CD4-positive, alpha-beta T cell treated with Interferon alpha-2 for 1 hour (primary cell): ENCODE measurements around the gene C19orf38.

Experiments used
- DNase-seq, 2 donors: peaks; one replicate each; pipeline ENCODE4 v3.0.0-alpha.2; 2020 to 2022

Gene C19orf38, protein sequence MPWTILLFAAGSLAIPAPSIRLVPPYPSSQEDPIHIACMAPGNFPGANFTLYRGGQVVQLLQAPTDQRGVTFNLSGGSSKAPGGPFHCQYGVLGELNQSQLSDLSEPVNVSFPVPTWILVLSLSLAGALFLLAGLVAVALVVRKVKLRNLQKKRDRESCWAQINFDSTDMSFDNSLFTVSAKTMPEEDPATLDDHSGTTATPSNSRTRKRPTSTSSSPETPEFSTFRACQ

DNA sequence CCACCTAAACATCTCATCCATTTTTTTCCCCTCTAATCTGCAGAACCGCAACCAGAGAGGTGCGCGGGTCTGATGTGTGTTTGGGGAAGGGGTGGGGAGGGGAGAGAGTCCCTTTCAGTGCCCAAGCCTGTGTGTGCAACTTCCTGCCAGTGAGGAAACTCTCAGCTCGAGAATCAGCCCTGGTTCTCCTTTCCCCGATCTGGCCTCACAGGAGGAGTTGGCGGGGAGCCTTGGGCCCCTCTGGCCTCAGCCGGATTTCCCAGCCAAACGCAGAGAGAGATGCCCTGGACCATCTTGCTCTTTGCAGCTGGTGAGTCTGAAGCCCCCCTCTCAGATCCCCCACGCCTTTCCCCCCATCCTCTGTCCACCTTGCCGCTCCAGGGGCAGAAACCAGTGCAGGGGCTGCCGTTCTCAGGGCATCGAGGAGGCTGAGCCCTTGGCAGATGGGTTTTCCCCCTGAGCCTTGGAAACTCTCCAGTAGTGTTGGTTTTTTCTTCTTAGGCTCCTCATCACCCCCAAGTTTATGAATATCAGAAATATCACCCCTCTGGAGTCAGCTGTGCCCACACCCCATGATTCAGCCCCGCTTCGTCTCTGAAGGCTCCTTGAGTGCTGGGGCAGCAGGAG lies at the start of gene C19orf38:
Gene C19orf38 (plus strand): TSS at position 186 of the 627 bp plus-strand sequence. CDS start 94 bp downstream, at position 280.
- DNase-seq: peak in 1 of 2 donors; percentile 42

DNA sequence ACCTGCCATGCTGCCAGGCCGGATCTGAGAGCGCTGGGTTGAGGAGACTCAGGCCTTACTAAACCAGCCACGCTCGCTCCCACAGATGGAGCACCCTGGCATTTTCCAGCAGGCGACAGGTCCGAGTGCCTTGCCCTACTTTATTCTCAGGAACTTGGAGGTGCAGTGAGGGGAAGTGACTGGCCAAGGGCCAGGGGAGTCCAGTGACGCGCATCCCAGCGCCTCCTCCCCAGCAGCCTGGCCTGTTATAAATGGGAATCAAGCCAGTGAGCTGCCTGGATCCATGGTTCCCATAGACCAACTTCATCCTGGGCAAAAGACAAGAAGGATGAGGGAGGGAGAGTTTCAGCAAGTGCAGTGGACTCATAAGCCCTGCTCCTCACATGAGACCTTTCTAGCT lies 47.7 kb upstream of the C19orf38 start:
- DNase-seq: no peak

DNA sequence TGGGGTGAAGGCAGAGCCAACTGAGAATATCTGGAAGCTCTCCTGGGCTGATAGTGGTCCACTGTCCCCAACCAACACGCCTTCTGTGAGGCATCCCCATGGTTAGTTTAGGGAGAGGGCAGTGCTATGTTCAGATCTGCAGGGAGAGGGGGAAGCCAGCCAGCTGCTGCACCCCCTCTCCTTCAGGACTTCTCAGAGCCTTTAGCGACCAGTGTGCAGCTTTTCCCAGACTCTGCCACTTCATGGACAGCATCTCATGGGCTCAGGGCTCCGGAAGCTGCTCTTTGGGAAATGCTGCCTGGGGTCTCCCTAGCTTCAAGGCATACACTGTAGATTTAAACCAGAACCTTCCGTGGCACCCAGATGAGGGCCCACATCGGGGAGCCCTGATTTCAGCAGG lies 45.7 kb upstream of the C19orf38 start:
- no peak for DNase-seq

DNA sequence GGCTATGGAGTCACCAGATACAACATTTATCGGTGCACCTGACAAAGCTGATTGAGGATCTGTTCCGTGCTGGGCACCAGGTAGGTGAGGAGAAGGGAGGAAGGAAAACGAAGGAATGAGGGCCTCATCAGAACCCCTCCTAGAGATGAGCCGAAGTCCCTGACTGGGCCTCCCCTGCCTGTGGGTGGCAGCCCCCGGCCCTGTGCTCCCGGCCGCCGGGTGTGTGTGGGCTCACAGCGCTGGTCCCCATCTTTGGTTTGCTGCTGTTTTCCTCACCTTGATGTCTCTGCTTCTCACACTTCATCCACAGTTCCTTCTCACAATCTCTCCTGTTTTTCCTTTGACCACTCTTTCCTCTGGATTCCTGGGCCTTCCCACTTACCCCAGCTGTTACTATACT lies 45.0 kb upstream of the C19orf38 start:
- DNase-seq: no peak

DNA sequence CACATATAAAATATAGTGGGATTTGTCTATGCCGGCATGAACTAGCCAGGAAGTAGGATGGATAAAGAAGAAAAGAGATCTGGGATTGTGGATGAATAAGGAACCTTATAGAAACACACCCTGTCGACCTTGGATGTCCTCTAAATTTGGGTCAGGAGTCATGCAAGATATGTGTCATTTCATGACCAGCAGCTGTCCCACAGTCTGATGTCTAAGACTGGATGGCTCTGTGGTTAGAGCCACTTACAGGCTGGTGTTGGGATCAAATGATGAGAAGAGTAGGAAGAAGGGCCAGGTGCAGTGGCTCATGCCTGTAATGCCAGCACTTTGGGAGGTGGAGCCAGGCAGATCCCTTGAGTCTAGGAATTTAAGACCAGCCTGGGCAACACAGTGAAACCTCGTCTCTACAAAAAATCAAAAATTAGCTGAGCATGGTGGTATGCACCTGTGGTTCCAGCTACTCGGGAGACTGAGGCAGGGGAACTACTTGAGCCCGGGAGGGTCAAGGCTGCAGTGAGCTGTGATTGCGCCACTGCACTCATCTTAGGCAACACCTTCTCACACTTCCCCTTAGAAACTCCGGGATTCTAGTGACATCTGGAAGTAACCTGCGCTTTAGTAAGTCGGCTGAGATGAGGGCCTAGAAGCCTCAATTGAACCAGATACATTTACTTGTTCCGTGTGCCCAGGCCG lies 43.0 kb upstream of the C19orf38 start:
- peak in 1 of 2 donors; percentile 39 for DNase-seq

DNA sequence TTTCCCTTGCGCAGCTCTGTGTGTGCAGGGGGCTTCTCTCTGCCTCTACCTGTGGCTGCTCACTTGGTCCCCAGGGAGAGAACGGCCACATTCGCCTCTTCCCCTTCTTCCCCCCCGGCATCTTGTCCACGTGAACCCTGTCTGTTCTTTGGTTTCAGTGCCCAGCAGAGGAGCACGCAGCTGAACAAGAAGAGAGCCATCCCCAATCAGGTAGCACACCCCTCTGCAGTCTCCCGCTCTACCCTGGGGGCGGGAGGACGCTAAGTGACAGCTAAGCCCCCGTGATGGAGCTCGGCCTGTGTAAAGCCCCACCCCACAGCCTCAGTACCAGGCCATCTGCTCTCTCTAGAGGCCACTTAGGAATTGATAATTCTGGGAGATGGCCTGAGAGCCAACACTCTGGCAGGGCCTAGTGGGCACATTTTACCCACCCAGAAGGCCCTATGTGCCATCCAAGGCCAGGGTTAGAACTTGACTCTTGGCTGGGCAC lies 42.4 kb upstream of the C19orf38 start:
- DNase-seq: no peak

DNA sequence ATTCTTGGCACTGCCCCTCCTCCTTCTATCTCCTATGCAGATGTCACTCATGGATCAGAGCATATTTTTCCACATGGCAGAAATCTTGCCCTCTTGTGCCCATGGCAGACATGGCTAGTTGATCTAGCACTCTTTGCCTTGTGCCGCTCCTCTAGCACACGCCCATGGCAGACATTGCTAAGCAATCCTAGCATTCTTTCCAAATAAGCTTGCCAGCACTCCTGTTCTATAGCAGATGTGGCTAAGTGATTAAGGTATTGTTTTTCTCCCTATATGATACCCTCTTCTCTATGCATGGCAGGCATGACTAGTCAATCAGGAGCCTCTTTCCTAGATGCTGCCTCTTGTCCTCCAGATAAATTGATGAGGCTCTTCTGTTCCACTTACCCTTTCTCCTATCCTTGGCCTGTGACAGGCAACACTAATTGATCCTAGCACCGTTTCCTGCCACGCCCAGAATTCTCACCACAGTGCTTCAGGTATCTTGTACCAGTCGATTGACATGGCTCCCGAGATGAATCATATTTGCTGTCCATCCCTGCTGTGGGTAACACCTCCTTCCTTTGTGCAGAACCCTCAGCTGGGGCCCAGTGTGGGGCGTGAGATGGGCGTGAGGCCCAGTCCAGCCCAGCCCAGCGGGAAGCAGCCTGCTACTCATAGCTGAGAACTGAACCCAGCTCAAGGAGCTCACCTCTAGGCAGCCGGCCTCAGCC lies 39.1 kb upstream of the C19orf38 start:
- DNase-seq: peak in 1 of 2 donors; percentile 50

DNA sequence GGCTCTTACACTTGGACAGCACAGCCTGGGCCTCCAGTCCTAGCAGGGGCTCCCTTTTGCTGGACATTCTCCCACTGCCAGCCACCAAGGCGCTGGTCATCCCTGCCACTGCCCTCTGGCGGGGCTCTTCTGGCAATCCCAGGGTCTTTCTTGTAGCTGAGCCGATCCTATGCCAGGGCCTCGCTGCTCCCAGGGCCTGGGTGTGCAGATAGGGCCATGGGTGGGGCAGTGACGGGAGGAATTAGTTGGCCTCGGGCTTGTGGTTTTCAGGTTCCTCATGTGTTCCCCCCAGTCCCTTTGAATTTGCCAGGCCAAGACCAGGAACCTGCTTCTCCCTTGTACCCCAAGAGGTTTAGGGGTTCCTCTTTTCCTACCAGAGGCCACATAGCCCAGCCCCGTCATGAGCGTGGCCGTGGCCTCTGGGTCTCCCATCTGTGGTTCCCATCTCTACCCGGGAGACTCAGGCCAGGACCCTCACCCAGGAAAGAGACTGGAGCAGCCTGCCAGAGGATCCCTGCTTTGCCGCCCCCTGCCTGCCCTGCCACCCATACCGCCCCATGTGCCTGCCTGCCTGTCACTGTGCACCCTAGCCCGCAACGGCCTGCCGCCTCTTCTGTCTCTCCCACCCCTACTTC lies 38.4 kb upstream of the C19orf38 start:
- peak in 1 of 2 donors; percentile 35 for DNase-seq

DNA sequence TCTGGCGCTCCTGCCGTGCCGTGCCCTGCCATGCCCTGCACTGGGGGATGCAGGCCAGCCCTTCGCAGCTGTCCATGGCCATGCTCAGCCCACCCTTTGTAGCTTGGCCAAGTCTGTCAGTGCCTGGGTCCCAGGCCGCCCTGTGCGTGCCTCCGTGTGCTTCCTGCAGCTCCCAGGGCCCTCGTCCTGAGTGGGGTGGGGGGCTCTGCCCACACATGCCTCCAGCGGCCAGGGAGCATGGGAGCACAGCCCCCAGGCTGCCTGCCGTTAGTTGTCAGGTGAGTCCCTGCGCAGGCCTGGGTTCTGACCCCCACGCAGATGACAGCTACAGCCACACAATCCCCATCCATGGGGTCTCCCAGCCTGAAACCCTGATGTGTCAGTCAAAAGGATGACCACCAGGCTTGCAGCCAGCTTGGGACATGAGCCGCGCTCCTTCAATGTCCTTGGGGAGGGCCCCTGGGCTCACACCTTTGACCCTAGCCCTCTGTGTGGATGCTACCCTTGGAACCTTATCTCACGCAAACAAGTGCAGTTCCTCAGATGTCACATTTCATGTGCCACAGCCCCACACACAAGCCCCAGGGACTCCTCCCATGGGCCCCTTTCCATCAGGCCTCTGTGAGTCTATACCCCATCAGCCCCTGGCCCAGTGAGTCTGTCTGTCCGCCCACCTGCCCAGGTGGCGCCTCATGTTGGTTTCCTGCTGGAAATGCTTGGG lies 36.7 kb upstream of the C19orf38 start:
- DNase-seq: no peak

DNA sequence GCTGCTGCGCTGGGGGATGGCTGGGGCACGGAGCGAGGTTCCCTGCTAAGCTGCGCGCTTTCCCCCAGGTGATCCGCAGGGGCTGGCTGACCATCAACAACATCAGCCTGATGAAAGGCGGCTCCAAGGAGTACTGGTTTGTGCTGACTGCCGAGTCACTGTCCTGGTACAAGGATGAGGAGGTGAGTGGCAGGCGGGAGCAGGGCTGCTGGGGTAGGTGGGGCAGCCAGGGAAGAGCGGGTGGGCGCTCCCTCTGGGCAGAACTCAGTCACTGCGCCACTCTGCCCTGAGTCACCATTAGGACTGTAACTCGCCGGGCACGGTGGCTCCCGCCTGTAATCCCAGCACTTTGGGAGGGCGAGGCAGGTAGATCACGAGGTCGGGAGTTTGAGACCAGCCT lies 36.0 kb upstream of the C19orf38 start:
- no peak for DNase-seq

DNA sequence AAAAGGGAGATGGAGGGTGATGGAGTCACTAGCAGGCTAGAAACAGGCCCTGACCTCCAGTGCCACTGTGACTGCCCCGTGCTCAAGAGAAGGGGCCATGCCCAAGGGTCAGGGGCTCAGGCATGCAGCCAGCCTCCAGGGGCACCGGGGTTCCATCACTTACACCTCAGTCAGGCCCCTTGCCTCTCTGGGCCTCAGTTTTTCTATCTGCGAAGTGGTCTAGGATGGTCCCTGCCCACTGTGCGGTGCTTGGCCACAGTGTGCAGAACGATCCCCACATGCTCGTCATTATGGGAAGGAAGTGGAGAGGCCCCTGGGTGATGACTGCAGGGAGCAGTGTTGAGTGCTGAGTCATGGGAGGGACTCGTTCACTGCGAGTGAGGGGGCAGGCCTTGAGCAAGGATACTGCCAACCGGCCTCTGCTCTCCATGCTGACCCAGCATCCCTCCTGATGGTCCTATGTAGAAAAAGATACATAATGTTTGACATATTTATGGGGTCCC lies 35.3 kb upstream of the C19orf38 start:
- peak; percentile 28 to 60 for DNase-seq

DNA sequence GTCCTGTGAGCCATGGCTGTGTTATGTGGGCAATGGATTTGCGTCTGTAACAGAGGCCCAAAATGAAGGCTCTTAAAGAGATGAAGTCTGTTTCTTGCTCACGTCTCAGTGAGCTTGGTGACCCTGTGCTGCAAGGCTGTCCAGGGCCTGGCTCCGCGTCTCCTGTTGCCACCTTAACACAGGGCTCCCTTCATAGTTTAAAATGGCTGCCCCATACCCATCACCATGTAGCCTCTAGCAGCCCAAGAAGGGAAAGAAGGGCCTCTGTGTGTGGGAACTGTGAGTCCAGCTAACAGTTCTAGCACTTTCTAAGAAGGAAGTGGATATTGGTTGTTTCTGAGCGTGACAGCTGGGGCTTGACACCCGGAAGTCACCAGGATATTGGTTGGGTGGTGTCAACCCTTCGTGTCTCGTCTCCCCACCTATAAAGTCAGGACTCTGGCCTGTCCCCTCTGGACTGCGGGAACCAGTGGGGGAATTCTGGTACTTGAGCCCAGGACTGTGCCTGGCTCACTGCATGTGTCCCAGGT lies 33.1 kb upstream of the C19orf38 start:
- DNase-seq: no peak

DNA sequence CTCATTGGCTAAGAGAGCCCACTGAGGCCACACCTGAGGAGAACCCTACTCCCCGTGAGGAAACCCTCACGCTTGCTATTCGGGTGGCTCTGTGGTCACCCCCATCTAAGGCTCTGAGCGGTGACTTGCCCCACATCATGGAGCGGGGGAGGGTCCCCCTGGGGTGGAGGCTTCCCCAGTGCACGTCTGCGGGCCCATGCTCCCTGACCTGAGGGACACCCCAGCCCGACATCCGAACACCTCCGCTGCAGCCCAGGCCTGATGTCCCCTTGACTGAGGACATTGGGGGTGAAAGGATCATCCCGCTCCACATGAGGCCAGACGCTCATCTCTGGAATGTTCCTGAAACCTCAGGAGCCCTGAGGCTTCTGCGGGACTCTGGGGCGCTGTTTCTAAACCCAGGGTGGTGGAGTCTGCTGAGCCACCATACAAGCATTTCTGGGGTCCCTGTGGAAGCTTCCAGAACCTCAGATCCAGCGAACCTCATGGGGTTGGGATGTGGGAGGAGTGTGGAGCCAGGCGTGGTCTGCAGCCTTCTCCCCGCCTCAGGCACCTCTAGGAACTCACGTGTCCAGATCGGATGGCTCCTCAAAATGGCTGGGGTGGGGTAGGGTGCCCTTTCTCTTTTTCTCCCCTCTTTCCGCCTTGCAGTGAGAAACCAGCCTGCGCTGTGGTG lies 32.1 kb upstream of the C19orf38 start:
- no peak for DNase-seq

DNA sequence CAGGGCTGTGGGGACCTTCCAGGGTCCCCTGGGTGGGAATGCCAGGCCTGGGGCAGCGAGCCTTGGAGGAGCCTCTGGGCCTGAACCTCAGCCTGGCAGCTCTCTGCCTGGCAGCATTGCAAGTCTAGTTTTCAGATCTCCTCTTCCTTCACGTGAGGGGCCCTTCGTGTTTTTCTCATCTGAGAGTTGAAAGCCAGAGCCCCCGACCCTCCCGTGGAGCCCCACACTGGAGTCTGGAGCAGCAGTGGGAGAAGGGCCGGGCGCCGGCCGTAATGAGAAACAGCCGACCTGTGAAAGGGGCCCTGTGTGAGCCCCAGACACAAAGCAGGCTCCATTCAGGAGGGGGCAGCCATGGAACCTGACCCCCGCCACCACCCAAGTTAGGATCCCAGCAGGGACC lies 31.5 kb upstream of the C19orf38 start:
- DNase-seq: no peak

DNA sequence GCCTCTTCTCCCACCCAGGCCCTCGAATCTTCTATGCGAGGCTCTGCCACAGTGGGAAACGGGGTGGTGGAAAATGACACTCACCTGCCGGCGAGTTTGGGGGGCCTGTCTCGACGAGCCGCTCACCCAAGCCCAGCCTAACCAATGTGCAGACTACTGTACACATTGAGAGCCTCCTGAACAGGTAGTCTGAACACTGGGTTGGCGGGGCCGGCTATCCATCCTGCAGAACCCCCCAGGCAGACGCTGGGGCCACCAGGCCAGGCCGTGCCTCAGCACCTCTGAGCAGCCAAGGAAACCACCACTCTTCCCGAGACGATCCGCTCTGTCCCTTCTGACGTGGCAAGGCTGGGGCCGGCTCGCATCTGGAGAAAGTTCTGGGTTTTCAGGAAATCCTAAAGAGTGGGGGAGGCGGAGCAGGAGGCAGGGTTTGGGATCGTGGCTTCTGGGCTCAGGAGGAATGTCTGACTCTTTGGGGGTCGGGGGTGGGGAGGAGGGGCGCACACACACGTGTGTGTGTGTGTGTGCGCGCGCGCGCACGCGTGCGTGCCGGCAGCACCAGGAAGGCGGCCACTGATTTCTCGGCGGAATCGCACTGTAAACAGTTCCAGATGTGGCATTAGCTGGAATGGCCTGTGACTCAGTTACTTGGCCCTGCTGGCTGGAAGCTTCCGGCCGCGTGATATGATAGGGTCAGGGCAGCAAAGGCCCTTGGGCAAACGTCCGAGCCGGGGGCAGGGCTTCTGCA lies 30.8 kb upstream of the C19orf38 start:
- DNase-seq: no peak

DNA sequence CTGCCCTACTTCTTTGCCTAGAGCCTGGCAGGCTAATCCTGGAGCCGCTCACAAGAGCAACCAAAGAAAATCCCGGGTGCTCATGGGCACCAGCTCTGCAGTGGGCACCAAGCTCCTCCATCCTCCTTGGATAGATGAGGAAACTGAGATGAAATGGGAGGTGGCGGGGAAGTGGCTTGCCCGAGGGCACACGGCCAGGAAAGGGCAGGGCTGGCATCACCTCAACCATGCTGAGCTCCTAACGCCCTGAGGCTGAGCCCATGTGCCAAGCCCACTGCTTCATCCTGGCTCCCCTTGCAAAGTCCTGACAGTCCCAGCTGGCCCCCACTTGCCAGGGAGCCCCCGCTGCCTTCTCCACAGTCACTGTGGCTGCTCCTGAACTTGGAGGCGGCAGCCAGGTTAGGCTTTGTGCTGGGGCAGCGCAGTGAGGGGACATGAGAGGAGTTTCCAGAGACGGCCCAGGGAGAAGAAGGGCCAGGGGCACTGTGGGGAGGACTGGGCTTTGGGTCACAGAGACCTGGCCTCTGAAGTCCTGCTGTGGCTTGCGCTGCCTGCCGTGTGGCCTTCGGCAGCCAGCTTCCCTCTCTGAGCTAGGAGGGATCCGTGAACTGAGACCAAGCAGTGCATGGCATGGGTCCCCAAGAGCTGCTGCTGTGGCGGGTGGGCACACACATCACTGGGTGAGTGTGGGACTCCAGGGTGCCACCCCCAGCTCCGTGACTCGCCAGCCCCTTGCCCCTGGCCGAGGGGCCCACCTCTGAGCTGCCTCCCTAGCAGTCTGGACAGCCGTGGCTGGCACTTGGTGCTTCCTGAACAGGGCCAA lies 29.7 kb upstream of the C19orf38 start:
- DNase-seq: no peak

DNA sequence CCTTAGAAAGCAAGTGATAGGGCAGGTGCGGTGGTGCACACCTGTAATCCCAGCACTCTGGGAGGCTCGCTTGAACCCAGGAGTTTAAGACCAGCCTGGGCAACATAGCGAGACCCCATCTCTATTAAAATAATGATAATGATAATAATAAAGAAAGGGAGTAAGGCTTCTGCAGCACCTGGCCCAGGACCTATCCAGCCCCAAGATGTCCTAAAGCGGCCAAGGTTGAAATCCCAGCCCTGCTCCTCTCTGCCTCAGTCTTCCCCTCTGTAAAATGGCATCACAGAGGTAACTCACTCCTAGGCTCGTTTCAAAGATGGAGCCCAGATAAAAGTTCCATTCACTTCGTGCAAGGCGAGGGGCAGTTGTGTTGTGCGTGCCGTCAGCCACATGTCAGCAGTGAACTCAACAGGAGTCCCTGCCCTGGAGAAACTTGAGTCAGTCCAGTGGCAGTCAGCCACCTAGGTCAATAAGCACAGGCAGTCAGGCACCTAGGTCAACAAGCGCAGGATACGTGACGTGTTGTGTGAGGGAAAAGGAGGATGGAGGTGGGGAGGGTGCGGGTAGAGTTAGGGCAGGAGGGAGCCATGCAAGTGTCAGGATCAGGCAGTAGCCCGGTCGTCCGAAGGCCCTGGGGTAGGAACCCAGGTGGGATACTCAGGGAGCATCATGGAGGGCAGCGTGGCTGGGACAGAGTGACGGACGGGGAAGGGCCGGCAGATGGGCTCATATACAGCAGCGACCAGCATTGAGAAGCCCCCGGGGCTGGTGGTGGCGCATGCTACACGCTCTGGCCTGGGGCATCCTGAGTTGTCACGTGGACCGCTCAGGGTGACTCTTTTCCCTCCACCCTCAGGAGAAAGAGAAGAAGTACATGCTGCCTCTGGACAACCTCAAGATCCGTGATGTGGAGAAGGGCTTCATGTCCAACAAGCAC lies 28.8 kb upstream of the C19orf38 start:
- DNase-seq: no peak

DNA sequence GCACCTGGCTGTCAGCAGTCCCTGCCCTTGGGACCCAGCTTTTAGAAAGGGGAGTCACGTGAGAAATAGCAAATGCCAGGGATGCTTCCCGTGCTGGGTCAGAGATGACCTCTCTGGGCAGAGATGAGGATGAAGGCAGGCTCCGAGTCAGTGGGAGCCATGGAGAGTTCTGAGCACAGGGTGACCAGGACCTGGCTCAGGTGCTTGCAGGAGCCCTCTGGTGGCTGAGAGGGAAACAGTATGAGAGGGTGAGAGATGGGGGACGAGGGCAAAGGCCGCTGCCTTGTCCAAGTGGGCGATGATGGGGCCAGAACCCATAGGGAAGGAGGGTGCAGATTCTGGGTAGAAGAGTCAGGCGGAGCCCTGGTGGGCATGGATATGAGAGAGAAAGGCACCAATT lies 28.0 kb upstream of the C19orf38 start:
- no peak for DNase-seq
